ENCODE results near the gene RASL12.
A peak's percentile ranks its signal among the peaks of the same experiment; 100 is the strongest.

The RASL12 gene

DNA sequence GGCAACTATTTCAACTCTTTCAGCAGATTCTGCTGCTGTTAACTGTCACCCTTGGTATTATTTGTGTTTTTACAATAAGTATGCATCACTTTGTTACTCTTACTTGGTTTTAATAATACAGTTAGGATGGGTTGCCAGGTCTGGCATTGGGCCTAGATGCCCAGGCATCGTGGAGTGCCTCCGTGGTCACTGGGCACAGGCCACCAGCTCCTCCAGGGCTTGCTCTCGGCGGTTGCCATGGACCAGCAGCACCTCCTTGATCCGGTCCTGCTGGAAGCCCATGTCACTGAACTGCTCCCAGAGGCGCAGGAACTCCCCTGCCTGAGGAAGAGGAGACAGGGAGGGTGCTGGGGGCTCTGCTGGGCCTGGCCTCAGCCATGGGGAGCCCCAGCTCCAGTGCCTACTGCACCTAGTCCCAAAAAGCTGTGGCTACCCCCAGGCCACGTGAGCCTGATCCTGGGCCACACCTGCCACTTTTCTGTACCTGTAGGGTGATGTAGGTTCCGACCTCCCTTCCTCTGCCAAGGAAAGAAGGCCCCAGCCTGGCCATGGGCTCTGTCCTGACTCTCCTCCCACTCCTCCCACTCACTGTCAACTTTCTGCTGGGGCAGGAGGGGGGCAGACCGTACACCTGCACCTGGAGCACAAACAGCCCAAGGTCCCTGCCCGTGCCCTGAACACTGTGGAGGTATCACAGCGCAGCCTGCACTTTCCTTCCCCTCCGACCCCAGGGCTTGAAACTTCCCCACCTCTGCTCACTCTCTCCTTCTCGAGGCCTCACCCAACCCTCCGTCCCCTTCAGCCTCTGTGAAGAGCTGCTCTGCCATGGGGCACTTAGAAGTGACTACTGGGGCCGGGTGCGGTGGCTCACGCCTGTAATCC, 25.4 kb upstream of the RASL12 start:
- no peak for DNase-seq (ENCODE audit: low read depth in 3 of 3, low spot score in 1 of 3)

DNA sequence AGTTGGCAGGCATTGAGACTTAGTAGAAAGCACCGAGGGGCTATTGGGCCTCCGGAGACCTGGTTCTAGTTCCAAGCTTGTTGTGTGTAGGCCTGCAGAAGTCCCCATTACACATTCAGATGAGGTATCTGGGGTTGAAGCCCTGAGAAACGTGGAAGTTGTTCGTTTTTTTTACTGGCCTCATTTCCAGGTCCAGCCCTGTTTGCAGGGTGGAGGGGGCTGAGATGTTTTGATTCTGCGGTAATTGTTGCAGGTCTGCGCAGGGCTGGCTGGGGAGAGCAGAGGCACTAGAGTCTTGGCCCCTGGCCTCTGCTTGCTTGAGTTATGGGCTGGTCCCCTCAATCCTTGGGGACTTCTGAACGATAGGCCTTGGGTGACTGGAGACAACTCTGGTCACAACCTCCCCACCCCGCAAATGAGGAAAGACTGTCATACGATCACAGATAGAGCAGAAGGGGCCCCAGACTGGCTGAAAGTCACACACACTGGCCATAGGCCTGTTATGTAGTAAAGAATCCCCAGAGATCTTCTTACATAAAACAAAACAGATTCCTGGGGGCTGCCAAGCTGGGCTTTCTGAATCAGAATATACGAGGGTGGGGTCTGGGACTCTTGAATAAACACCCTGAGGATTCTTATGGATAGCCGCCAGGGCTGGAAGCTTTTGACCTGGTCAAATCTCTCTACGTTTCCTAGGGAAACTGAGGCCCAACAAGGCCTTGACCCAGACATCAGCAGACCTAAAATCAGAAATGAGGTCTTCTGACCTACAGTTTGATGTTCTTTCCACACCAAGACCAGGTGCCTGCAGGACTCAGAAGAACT, 24.4 kb upstream of the RASL12 start:
- no peak for DNase-seq (ENCODE audit: low read depth in 3 of 3, low spot score in 1 of 3)

DNA sequence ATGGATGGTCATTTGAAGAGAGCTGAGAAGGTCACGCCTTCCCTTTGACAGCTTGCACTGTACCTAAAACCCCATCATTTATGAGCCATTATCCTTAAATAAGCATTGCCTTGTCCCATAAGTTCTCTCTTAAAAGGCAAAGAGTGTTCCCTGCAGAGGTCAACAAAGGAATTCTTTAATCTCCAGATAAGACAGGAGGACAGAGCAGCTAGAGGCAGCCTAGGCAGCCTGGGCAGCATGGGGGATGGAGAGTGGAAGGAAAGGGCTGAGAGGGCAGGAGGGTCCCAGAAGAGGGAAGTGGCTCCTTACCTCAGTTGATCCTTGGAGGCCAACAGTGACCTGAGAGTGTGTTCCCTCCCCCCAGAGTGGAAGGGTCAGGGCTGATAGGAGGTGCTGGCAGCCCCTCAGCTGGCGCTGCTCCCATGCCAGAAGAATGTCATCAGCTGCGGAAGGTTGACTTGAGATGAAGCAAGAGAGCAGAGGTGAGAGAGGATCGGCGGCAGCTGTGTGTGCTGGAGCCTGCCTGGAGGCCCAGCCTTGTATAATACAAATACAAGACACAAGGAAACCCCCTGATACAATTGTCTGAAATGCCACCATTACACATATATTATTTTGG, 21.5 kb upstream of the RASL12 start:
- no peak for DNase-seq (ENCODE audit: low read depth in 3 of 3, low spot score in 1 of 3)

DNA sequence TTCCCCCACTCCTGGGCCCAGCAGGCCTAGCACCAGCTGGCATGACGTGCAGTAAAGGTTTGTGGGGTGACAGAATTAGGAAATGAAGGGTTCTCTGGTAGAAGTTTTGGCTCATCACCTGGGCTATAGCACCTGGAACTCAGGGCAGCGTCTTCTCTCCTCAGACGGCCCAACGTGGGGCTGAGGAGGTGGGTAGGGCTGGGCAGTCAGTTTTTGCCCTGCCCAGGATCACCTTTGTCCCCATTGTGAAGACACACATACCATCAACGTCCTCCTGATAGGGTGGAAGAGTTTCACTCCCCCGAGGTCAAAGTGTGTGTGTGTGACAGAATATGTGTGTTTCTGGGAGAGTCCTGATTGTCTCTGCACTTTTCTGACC, 20.8 kb upstream of the RASL12 start:
- DNase-seq (ENCODE audit: low read depth in 3 of 3, low spot score in 1 of 3): no peak

DNA sequence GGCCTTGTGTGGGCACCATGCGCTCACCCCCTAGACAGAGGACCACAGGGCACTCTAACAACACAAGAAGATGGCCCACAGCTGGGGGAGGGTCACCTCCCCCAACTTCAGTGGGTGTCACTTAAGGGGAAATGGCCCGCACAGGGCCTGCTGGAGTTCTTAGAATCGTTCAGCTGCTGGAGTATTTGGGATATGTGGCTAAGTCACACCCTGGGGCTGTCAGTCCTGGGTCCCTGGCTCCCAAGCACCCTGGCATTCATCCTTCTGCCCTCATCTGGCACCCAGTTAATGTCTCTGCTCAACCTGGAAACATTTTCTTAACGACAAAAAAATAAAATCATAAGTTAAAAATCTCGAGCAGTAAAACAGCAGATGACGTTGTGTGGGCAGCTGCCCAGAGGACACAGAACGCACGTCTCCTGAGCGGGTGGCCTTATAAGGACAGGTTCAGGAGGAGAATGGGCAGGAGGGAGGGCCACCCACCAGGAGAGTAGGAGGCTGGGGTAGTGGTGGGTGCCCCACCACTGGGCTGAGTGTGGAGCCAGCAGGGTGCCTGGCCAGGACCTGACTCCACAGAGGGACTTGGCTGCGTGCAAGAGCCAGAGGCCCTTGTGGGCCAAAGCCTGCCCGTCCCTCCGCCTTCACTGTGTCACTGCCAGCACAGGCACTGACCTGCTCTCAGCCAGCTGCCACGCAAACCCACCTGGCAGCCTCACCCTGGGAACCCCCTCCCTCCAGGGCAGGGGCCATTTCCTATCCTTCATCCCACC, 20.3 kb upstream of the RASL12 start:
- DNase-seq (ENCODE audit: low read depth in 3 of 3, low spot score in 1 of 3): no peak

DNA sequence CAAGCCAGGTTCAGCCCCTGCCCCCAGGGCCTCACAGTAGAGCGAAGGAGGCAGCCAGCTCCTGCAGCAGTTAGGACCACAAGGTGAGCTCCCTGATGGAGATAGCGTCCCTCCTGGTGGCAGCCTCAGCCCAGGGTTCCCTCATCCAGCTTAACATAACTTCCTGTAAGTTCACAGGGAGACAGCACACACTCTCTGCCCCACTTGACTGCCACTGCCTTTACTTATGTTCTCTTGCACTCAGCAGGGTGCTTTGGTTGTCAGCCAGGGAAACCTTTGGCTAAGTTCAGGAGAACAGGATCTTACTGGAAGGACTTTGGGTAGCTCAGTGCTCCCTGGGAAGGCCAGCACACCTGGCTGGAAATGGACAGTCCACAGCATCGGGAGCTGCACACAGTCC, 19.6 kb upstream of the RASL12 start:
- no peak for DNase-seq (ENCODE audit: low read depth in 3 of 3, low spot score in 1 of 3)

DNA sequence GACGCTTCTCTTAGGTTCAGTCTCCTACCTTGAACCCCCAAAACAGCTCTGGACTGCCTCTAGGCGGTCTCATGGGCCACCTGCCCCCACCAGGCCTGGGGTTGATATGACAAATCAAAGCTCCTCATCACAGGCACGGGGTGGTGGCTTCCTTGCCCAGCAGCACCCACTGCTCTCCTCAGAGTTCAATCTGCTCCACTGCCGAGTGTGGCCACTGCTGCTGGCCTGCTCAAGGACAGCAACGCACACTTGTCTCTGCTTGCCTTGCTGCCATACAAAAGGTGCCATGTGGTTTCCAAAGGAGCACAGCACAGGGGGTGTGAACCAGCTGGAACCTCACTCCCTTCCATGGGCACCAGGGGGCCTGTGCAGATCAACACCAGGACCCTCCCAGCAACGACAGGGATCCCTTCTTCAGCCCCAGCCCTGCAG, 18.9 kb upstream of the RASL12 start:
- no peak for DNase-seq (ENCODE audit: low read depth in 3 of 3, low spot score in 1 of 3)

DNA sequence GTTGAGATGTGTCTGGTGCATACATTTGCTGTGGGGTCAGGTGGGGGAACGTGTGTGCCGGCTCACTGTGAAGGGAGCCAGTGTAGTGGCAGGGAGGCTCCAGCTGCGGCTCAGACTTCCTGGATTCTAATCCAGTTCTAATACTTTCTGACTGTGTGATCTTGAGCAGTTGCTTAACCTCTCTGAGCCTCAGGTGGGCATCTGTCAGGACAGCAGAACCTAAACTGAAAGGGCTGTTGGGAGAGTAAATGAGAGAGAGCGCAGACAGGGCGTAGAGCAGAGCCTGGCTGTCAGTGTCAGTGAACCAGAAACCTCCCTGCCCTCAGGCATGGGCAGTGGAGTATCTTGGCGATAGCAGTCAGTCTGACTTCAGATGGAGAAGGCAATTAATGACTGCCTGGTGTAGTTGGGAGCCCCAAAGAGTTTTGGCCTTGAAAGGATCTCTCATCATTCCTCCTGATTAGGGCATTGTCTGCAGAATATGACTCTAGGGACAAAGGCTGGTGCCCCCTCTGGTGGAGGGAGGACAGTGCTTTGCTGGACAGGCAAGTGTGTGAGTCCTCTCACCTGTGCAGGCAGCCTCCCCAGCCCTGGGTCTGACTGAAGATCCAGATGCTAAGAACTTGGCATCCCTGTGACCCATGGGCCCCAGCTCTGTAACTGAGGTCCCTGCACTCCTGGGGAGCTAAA, 18.3 kb upstream of the RASL12 start:
- DNase-seq (ENCODE audit: low read depth in 3 of 3, low spot score in 1 of 3): no peak

DNA sequence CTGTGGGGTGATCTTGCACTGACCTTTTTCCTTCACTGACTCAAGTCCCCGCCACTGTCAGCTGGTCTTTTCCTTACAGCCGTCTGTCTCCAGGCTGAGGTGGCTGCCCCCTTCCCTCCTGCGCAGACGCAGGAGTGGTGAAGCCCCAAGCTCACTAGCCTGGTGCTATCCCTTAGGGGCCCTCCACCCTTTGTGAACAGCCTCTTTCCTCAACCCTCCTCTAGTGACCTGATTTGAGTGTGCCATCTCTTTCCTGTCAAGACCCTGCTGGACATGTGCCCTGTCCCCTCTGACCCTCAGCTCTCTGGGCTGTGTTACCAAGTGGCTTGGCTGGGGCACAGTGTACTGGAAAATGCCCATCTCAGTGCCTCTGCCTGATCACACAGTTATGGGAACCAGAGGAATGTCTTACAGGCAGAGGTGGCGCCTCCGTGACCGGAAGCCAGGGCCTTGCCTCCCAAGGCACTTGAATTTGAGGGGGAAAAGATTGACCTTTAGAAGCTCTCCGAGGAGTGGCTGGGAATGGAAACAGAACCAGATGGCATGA, 17.5 kb upstream of the RASL12 start:
- DNase-seq (ENCODE audit: low read depth in 3 of 3, low spot score in 1 of 3): no peak

DNA sequence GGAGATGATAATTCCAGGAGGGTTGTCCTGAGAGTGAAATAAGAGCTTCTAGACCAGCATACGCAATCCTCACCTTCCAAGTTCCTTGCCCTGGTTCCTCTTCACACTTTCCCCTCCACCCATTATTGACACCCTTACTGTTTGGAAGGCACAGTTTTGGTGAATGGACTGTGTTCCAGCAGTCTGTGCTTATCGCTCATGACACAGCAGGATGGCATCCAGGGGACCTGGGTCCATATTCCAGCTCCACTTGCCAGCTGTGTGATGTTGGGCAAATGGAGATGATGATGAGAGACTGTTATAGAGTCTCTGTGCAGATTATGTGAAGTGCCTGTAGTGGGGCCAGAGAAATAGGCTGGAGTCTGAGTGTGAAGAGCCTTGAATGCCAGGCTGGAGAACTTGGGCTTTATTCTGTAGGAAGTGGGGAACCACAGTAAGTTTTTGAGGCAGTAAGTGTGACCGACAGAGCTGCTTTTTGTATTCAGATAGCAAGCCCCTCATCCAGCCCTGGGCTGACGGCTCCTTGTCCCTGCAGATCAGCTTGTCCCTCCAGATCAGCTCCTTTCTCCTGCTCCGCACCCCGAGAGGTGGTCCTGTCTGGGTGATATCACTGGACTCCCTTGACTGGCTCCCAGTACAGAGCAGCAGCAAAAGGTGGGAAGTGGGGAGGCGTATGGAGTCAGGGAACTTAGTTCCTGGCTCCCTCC, 16.9 kb upstream of the RASL12 start:
- no peak for DNase-seq (ENCODE audit: low read depth in 3 of 3, low spot score in 1 of 3)

DNA sequence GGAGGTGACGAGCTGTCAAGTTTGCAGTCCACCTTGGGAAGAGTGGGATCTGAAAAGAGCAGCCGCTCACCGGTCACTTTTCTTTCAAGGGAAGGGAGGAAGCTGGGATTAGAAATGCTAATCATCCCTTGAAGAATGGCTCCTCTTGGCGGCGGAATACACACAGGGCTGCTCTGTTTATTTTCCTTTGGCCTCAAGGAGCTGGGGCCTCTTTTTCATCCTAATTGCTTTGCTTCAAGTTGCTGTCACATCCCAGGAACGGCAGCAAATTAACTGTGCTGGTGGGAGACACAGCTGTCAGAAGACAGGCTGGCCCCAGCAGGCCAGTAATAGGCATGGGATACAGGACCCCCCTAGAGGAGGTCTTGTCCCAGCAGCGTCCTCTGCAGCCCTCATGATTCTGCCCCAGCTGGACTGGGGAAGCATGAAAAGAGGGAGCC, 15.5 kb upstream of the RASL12 start:
- no peak for DNase-seq (ENCODE audit: low read depth in 3 of 3, low spot score in 1 of 3)

DNA sequence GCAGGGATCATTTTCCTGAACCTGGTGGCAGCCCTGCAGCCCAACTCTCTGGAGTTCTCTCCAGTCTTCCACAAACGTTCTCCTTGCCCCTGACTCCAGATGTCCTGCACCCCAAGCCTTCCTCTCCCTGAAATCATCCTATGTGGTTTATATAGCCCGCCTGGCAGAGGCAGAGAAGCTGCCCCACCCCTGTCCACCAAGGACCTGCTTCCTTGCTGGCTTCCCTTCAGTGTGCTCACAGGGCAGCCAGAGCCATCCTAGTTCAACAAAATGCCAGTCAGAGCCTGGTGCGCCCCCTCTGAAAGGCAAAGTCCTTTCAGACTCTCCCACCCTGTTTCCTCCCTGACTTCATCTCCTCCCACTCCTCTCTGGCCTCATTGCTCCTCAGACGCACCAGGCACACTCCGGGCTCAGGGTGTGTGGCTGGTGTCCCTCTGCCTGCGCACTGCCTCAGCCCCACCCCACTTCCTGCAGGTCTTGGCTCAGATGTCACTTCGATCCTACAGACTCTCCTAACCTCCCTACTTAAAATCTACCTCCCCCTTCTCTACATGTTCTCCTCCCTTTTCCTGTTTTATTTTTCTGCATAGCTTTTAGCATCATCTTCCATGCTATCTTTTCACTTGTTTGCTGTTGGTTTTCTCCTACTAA, 14.6 kb upstream of the RASL12 start:
- DNase-seq (ENCODE audit: low read depth in 3 of 3, low spot score in 1 of 3): no peak

DNA sequence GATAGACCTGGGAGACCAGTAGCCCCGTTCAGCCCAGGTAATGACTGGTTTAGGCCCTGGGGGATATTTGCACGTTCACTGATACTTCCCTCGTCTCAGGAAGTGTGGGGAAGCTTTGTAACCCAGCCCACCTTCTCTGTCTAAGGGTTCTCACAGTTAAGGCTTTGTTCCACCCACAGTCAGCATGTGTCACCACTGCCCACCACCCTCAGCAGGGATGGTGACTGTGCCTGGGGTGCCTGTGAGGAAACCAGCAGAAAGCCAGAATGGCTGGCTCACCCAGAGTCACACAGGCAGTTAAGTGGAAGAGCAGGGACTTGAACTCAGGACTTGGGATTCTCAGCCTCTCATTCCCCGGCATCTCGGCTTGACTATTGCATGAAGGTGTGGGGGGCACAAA, 14.0 kb upstream of the RASL12 start:
- no peak for DNase-seq (ENCODE audit: low read depth in 3 of 3, low spot score in 1 of 3)

DNA sequence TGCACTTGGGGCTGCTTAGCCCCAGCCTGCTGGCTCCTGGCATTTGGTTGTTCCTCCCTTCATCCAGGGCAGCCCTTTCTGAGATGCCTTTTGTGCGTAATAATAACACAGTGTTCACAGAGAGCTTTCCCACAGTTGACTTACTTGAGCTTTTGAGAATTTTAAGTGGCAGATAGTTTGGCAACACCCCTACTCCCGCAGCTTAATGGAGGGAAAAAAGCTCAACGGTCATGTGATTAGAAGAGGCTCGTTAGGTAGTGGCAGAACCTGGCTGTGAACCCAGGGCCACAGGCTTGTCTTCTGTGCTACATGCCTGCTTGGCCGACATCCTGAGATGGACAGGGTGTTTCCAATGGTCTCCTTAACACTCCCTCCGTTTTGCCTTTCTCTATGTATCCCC, 13.5 kb upstream of the RASL12 start:
- DNase-seq (ENCODE audit: low read depth in 3 of 3, low spot score in 1 of 3): no peak

DNA sequence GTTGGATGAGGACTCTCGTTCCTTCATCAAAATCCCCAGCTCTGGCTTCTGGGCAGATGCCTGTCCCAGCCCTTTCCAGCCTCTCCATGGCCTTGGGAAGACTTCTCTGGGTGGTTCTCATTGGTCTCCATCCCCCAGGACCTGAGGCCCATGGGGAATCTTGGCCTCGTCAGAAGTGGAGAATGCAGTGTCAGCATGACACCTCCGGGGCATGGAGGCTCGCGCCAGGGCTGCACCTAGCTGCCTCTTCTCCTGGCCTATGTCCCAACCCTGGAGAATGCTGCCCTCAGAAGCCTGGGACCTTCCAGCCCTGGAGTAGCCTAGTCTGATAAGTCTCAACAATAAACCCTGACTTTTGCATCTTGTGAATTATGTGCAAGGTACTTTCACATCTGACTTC, 11.8 kb upstream of the RASL12 start:
- DNase-seq (ENCODE audit: low read depth in 3 of 3, low spot score in 1 of 3): no peak

DNA sequence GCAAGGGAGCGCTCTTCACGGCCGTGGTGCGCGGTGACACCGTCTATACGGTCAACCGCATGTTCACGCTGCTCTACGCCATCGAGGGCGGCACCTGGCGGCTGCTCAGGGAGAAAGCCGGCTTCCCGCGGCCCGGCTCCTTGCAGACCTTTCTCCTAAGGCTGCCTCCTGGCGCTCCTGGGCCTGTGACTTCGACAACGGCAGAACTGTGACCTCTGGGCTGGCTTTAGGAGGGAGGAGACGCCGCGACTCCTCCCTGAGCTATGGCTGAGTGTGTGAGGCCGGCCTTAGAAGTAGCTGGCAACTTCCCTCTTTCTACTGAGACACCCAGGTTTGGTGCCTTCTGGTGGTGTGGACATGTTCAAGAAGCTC, 10.2 kb upstream of the RASL12 start:
- DNase-seq (ENCODE audit: low read depth in 3 of 3, low spot score in 1 of 3): peak in 1 of 3 donors; percentile 39

DNA sequence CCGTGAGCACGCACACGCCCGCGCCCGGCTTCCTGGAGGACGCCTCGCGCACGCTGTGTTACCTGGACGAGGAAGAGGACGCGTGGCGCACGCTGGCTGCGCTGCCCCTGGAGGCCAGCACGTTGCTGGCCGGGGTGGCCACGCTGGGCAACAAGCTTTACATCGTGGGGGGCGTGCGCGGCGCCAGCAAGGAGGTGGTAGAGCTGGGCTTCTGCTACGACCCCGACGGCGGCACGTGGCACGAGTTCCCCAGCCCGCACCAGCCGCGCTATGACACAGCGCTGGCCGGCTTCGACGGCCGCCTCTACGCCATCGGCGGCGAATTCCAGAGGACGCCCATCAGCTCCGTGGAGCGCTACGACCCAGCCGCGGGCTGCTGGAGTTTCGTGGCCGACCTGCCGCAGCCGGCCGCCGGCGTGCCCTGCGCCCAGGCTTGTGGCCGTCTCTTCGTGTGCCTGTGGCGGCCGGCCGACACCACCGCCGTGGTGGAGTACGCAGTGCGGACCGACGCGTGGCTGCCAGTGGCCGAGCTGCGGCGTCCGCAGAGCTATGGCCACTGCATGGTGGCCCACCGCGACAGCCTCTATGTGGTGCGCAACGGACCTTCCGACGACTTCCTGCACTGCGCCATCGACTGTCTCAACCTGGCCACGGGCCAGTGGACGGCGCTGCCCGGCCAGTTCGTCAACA, 9.6 kb upstream of the RASL12 start:
- no peak for DNase-seq (ENCODE audit: low read depth in 3 of 3, low spot score in 1 of 3)

DNA sequence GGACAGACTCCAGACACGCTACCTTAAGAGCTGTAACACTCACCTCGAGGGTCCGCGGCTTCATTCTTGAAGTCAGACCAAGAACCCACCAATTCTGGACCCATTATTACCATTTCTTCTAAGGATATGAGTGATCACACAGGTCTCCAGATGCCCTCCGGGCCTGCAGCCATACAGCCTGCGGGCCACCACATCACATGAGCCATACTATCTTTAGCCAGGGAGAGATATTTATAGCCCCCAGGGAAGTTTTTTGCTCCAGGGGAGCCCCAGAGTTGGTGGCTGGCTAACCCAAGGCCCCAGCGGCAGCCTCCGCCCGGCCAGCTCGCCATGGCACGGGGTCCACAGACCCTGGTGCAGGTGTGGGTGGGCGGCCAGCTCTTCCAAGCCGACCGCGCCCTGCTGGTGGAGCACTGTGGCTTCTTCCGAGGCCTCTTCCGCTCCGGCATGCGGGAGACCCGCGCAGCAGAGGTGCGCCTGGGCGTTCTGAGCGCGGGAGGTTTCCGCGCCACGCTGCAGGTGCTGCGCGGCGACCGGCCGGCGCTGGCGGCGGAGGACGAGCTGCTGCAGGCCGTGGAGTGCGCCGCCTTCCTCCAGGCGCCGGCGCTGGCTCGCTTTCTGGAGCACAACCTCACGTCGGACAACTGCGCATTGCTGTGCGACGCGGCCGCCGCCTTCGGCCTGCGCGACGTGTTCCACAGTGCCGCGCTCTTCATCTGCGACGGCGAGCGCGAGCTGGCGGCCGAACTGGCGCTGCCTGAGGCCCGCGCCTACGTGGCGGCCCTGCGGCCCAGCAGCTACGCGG, 8.9 kb upstream of the RASL12 start, which contains the start of gene KBTBD13:
KBTBD13 (plus strand) TSS at position 261 of the 805 bp plus-strand sequence; CDS start at position 331, 70 bp downstream.
- DNase-seq (ENCODE audit: low read depth in 3 of 3, low spot score in 1 of 3): no peak

All from stimulated activated CD4-positive, alpha-beta T cell treated with anti-CD3 and anti-CD28 coated beads, TNF-alpha, amount 100 ng/mL, for 1 hour (primary cell).